ENCODE results near the gene PRKRA.
"Not testable (repeated sequence)": the region's sequence is repeated elsewhere in the genome, so short reads cannot be mapped to it uniquely, and the experiment has no call there.

The PRKRA gene

DNA sequence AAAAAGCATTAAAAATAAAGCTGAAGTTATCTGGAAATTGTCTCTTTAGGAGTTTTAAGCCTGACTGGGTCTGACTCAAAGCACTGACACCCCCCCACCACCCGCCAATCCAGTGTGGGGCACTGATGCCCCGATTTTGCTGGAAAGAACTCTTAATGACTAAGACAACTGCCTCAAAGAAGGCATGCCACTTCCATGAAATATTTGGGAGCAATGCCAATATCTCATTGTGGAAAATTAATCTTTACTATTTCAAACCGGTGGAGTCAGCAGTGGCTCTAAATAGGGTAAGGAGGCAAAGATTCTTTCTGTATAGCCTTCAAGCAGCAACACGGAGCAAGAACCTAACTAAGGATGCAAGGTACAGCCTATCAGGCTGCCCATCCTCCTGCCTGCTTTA is 23.0 kb upstream of the PRKRA start:
- TF ChIP-seq ISL1 (CRISPR knock-in tag; IDR thresholded peaks at IDR 0.05) (0 out of 2 replicates have a peak, but pooled peaks have one; percentile 9), ZNF565 (CRISPR knock-in tag; conservative IDR thresholded peaks at IDR 0.05; ENCODE audit: low read depth) (no peak)
- peak; percentile 57 for ATAC-seq

DNA sequence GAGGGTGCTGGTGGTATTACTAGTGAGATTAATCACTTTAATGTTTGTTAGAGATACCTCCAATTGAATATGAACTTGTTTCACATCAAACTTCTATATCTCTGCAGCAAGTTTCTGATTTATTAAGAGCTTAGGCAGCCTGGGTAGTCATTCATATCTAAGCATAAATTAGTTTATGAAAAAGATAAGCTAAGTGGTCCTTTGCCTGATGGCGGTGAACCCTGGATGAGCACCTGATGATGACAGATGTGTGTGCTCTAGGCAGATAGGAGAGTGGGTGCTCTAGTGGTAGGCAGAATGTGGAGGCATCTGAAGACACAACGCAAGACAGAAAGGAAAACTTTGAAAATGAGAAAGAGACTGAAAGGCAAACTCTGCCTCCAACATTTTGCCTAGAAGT is 22.4 kb upstream of the PRKRA start:
- ATAC-seq = no peak
- TF ChIP-seq ZNF8 (CRISPR knock-in tag; IDR thresholded peaks at IDR 0.05) (no peak), ISL1 (CRISPR knock-in tag; IDR thresholded peaks at IDR 0.05) (peak; percentile 41)
- TF ChIP-seq, protein P1, sequence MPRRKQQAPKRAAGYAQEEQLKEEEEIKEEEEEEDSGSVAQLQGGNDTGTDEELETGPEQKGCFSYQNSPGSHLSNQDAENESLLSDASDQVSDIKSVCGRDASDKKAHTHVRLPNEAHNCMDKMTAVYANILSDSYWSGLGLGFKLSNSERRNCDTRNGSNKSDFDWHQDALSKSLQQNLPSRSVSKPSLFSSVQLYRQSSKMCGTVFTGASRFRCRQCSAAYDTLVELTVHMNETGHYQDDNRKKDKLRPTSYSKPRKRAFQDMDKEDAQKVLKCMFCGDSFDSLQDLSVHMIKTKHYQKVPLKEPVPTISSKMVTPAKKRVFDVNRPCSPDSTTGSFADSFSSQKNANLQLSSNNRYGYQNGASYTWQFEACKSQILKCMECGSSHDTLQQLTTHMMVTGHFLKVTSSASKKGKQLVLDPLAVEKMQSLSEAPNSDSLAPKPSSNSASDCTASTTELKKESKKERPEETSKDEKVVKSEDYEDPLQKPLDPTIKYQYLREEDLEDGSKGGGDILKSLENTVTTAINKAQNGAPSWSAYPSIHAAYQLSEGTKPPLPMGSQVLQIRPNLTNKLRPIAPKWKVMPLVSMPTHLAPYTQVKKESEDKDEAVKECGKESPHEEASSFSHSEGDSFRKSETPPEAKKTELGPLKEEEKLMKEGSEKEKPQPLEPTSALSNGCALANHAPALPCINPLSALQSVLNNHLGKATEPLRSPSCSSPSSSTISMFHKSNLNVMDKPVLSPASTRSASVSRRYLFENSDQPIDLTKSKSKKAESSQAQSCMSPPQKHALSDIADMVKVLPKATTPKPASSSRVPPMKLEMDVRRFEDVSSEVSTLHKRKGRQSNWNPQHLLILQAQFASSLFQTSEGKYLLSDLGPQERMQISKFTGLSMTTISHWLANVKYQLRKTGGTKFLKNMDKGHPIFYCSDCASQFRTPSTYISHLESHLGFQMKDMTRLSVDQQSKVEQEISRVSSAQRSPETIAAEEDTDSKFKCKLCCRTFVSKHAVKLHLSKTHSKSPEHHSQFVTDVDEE (CRISPR knock-in tag; IDR thresholded peaks at IDR 0.05) = 0 out of 2 replicates have a peak, but pooled peaks have one; percentile 17
- TF ChIP-seq, protein P2, sequence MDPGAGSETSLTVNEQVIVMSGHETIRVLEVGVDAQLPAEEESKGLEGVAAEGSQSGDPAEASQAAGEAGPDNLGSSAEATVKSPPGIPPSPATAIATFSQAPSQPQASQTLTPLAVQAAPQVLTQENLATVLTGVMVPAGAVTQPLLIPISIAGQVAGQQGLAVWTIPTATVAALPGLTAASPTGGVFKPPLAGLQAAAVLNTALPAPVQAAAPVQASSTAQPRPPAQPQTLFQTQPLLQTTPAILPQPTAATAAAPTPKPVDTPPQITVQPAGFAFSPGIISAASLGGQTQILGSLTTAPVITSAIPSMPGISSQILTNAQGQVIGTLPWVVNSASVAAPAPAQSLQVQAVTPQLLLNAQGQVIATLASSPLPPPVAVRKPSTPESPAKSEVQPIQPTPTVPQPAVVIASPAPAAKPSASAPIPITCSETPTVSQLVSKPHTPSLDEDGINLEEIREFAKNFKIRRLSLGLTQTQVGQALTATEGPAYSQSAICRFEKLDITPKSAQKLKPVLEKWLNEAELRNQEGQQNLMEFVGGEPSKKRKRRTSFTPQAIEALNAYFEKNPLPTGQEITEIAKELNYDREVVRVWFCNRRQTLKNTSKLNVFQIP (CRISPR knock-in tag; IDR thresholded peaks at IDR 0.05; ENCODE audit: borderline replicate concordance, low read depth) = no peak

DNA sequence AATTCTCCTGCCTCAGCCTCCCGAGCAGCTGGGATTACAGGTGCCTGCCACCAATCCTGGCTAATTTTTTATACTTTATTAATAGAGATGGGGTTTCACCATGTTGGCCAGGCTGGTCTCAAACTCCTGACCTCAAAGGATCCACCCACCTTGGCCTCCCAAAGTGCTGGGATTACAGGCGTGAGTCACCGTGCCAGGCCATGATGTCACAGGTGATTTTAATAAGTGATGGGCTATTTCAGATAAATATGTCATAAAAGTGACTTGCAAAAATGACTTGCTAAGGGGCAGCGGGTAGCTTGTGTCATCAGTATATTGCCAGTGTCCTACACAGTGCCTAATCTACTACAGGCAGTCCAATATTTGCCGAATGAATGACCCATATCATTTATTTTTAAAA is 20.3 kb upstream of the PRKRA start:
- ATAC-seq = not testable (repeated sequence)

DNA sequence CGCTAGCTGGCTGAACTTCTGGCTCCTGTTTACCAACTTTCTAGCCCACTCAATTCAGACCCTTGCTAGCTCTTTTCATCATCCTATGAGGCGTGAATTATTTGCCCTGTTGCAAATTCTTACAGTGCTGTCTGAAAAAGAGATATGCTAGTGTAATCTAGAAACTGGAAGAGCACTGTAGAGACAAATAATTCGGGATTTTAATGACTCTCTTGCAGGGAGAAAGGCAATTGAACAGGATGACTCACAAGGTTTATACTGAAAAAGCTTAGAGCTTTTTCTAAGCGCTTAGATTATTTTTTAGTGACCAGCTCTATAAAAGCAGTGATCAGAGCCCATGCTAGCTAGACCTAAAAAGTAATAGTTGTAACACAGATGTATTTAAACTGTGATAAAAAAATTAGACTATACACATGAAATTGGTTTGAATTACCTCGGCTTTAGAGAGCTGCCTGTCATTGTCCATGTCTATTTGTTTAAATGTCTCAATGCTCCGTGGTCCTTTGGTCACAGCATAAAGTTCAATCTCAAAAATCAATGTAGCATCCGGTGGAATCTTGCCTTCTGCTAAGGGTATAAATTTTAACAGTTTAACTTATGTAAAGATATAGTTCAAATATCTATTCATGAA is 18.4 kb upstream of the PRKRA start:
- TF ChIP-seq, protein P2 (CRISPR knock-in tag; IDR thresholded peaks at IDR 0.05; ENCODE audit: borderline replicate concordance, low read depth) = no peak
- TF ChIP-seq ZFP30 (CRISPR knock-in tag; IDR thresholded peaks at IDR 0.05) = no peak
- TF ChIP-seq, protein P3, sequence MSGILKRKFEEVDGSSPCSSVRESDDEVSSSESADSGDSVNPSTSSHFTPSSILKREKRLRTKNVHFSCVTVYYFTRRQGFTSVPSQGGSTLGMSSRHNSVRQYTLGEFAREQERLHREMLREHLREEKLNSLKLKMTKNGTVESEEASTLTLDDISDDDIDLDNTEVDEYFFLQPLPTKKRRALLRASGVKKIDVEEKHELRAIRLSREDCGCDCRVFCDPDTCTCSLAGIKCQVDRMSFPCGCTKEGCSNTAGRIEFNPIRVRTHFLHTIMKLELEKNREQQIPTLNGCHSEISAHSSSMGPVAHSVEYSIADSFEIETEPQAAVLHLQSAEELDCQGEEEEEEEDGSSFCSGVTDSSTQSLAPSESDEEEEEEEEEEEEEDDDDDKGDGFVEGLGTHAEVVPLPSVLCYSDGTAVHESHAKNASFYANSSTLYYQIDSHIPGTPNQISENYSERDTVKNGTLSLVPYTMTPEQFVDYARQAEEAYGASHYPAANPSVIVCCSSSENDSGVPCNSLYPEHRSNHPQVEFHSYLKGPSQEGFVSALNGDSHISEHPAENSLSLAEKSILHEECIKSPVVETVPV (CRISPR knock-in tag; IDR thresholded peaks at IDR 0.05) = no peak
- no peak for ATAC-seq

DNA sequence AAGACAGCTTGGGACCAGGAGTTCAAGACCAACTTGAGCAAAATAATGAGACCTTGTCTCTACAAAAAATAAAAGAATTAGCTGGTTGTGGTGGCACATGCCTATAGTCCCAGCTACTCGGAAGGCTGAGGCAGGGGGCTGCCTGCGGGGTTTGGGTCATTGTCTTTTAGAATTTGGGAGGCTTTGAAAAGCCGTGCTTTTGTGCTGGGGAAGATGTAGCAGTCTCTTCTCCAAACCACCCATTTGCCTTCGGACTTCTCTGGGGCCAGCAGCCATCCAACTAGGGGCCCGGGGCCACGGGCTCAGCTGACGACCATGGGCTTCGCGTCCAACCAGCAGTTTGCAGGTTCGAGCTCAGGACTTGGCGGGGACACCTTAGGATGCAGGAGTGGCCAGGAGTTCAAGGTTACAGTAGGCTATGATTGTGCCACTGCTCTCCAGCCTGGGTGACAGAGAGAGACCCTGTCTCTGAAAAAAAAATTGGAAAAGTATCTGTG is 6.5 kb upstream of the PRKRA start:
- ATAC-seq = no peak
- no peak for TF ChIP-seq ZNF8 (CRISPR knock-in tag; IDR thresholded peaks at IDR 0.05)
- TF ChIP-seq ESRRG (CRISPR knock-in tag; IDR thresholded peaks at IDR 0.05) = no peak
- TF ChIP-seq RARB (CRISPR knock-in tag; IDR thresholded peaks at IDR 0.05) = no peak
- TF ChIP-seq CSDC2 (CRISPR knock-in tag; IDR thresholded peaks at IDR 0.05) = no peak
- TF ChIP-seq TCF4 (CRISPR knock-in tag; IDR thresholded peaks at IDR 0.05; ENCODE audit: borderline replicate concordance) = no peak
- TF ChIP-seq ZC3H10 (CRISPR knock-in tag; IDR thresholded peaks at IDR 0.05) = no peak
- TF ChIP-seq SNAI2 (CRISPR knock-in tag; IDR thresholded peaks at IDR 0.05) = no peak
- no peak for TF ChIP-seq TOX (CRISPR knock-in tag; IDR thresholded peaks at IDR 0.05; ENCODE audit: borderline replicate concordance)
- TF ChIP-seq GLIS3 (CRISPR knock-in tag; IDR thresholded peaks at IDR 0.05) = no peak
- TF ChIP-seq ZNF565 (CRISPR knock-in tag; conservative IDR thresholded peaks at IDR 0.05; ENCODE audit: low read depth) = no peak
- TF ChIP-seq BACH2 (CRISPR knock-in tag; IDR thresholded peaks at IDR 0.05; ENCODE audit: borderline replicate concordance) = no peak

DNA sequence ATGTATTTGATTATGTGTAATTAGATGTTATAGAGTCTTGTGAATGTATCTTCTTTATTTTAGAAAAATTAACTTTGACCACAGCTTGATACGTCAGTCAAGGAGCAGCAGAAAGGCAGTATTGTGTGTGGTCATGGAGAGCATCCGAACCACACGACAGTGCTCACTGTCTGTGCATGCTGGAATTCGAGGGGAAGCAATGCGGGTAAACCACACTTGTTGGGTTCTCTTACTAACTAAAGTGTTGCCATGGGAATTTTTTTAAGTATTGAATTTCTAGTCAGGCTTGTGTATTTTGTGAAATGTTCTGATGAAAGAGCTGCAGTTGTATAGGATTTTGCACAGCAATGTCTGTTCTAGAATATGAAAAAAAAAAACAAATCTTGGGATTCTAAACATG is 5.0 kb upstream of the PRKRA start:
- ATAC-seq = no peak
- TF ChIP-seq, protein P1 (CRISPR knock-in tag; IDR thresholded peaks at IDR 0.05) = no peak
- no peak for TF ChIP-seq OSR1 (CRISPR knock-in tag; IDR thresholded peaks at IDR 0.05)
- TF ChIP-seq, protein P4, sequence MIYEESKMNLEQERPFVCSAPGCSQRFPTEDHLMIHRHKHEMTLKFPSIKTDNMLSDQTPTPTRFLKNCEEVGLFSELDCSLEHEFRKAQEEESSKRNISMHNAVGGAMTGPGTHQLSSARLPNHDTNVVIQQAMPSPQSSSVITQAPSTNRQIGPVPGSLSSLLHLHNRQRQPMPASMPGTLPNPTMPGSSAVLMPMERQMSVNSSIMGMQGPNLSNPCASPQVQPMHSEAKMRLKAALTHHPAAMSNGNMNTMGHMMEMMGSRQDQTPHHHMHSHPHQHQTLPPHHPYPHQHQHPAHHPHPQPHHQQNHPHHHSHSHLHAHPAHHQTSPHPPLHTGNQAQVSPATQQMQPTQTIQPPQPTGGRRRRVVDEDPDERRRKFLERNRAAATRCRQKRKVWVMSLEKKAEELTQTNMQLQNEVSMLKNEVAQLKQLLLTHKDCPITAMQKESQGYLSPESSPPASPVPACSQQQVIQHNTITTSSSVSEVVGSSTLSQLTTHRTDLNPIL (CRISPR knock-in tag; IDR thresholded peaks at IDR 0.05; ENCODE audit: low read depth) = no peak
- TF ChIP-seq, protein P5, sequence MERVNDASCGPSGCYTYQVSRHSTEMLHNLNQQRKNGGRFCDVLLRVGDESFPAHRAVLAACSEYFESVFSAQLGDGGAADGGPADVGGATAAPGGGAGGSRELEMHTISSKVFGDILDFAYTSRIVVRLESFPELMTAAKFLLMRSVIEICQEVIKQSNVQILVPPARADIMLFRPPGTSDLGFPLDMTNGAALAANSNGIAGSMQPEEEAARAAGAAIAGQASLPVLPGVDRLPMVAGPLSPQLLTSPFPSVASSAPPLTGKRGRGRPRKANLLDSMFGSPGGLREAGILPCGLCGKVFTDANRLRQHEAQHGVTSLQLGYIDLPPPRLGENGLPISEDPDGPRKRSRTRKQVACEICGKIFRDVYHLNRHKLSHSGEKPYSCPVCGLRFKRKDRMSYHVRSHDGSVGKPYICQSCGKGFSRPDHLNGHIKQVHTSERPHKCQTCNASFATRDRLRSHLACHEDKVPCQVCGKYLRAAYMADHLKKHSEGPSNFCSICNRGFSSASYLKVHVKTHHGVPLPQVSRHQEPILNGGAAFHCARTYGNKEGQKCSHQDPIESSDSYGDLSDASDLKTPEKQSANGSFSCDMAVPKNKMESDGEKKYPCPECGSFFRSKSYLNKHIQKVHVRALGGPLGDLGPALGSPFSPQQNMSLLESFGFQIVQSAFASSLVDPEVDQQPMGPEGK (CRISPR knock-in tag; IDR thresholded peaks at IDR 0.05; ENCODE audit: borderline replicate concordance) = no peak
